Inferior parietal cortex (tissue), 1 donor: ENCODE results near the gene SLC16A4.

ENCODE experiments used
- DNase-seq: peaks from one replicate; pipeline ENCODE4 v3.0.0-alpha.2; 2016; ENCODE audit errors: extremely low spot score

SLC16A4 gene

GRCh38 chr1:110328274-110328673 is 62.6 kb downstream of the SLC16A4 start:
- DNase-seq, result no peak

GRCh38 chr1:110326826-110327225 is 64.0 kb downstream of the SLC16A4 start:
- no peak for DNase-seq

- DNase-seq, result no peak
Measured at GRCh38 chr1:110324667-110325066, 66.2 kb downstream of the SLC16A4 start.

- no peak for DNase-seq
Measured at GRCh38 chr1:110321846-110322245, 69.0 kb downstream of the SLC16A4 start.

GRCh38 chr1:110321045-110321444 is 69.8 kb downstream of the SLC16A4 start:
- no peak for DNase-seq

GRCh38 chr1:110320168-110320518 is 70.7 kb downstream of the SLC16A4 start:
- no peak for DNase-seq

GRCh38 chr1:110319332-110320167 is 71.3 kb downstream of the SLC16A4 start:
- no peak for DNase-seq

- no peak for DNase-seq
Measured at GRCh38 chr1:110318046-110318445, 72.8 kb downstream of the SLC16A4 start.

- no peak for DNase-seq
Measured at GRCh38 chr1:110316735-110317134, 74.1 kb downstream of the SLC16A4 start.
